Vagina (tissue), 2 donors: ENCODE data around the gene SMIM35.

Experiments used
- POLR2A ChIP-seq, 2 donors: fragments of 450-650 bp; IDR thresholded peaks; one replicate each; pipeline ENCODE4 v1.6.1; 2017; ENCODE audit warnings: antibody characterized with exemption in 2 of 2, mild to moderate bottlenecking in 2 of 2, moderate library complexity in 2 of 2
- POLR2AphosphoS5 ChIP-seq, 2 donors: sonication (generic); formaldehyde crosslinking; IDR thresholded peaks; one replicate each; pipeline ENCODE4 v1.9.0; 2017; ENCODE audit warnings: antibody characterized with exemption in 2 of 2, mild to moderate bottlenecking in 2 of 2, low read depth in 1 of 2; ENCODE audit not compliant: insufficient read depth in 1 of 2
- TF ChIP-seq, protein P1 (sequence below), 3 experiments: fragments of 450-650 bp in 2 of 3; fragments of 200-600 bp in 1 of 3; sonication (generic) in 1 of 3; IDR thresholded peaks; one replicate each; pipeline ENCODE4 v1.5.1; 2017 to 2019; ENCODE audit warnings: antibody characterized with exemption in 3 of 3, mild to moderate bottlenecking in 2 of 3, moderate library complexity in 2 of 3

- TF ChIP-seq, protein P1, sequence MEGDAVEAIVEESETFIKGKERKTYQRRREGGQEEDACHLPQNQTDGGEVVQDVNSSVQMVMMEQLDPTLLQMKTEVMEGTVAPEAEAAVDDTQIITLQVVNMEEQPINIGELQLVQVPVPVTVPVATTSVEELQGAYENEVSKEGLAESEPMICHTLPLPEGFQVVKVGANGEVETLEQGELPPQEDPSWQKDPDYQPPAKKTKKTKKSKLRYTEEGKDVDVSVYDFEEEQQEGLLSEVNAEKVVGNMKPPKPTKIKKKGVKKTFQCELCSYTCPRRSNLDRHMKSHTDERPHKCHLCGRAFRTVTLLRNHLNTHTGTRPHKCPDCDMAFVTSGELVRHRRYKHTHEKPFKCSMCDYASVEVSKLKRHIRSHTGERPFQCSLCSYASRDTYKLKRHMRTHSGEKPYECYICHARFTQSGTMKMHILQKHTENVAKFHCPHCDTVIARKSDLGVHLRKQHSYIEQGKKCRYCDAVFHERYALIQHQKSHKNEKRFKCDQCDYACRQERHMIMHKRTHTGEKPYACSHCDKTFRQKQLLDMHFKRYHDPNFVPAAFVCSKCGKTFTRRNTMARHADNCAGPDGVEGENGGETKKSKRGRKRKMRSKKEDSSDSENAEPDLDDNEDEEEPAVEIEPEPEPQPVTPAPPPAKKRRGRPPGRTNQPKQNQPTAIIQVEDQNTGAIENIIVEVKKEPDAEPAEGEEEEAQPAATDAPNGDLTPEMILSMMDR (IDR thresholded peaks at IDR 0.05): no peak
- no peak for TF ChIP-seq POLR2A (IDR thresholded peaks at IDR 0.05)
- TF ChIP-seq POLR2AphosphoS5 (IDR thresholded peaks at IDR 0.05; ENCODE audit: insufficient read depth in 1 of 2, low read depth in 1 of 2): no peak
Observed at GRCh38 chr11:118051136-118051610, 35.6 kb downstream of the SMIM35 start.
